HEK293 (cell line): ENCODE measurements around the gene PRMT5.

Source experiments
- AEBP2 ChIP-seq: fragments of 450-650 bp; formaldehyde crosslinking; IDR thresholded peaks from 2 replicates; pipeline ENCODE4 v1.5.1; 2016; ENCODE audit warnings: missing biosample characterization, missing genetic modification characterization, borderline replicate concordance
- INSM2 ChIP-seq: fragments of 450-650 bp; formaldehyde crosslinking; IDR thresholded peaks from 2 replicates; pipeline ENCODE4 v1.5.1; 2016; ENCODE audit warnings: missing biosample characterization, missing genetic modification characterization
- PRDM4 ChIP-seq: fragments of 450-650 bp; formaldehyde crosslinking; IDR thresholded peaks from 2 replicates; pipeline ENCODE4 v1.5.1; 2017; ENCODE audit warnings: missing biosample characterization, missing genetic modification characterization
- ZNF292 ChIP-seq: fragments of 450-650 bp; formaldehyde crosslinking; IDR thresholded peaks from 2 replicates; pipeline ENCODE4 v1.5.1; 2016; ENCODE audit warnings: low read depth, missing biosample characterization, missing genetic modification characterization, borderline replicate concordance
- ZNF561 ChIP-seq: fragments of 450-650 bp; IDR thresholded peaks from 2 replicates; pipeline ENCODE4 v1.5.1; 2018; ENCODE audit warnings: missing biosample characterization, missing genetic modification characterization, borderline replicate concordance
- ZNF785 ChIP-seq: fragments of 450-650 bp; formaldehyde crosslinking; IDR thresholded peaks from 2 replicates; pipeline ENCODE4 v1.5.1; 2016; ENCODE audit warnings: missing biosample characterization, missing genetic modification characterization
- TF ChIP-seq, protein P1 (sequence below): fragments of 450-650 bp; formaldehyde crosslinking; IDR thresholded peaks from 2 replicates; pipeline ENCODE4 v1.5.1; 2016; ENCODE audit warnings: missing biosample characterization, missing genetic modification characterization
- TF ChIP-seq, protein P2 (sequence below): fragments of 450-650 bp; formaldehyde crosslinking; IDR thresholded peaks from 2 replicates; pipeline ENCODE4 v1.5.1; 2016; ENCODE audit warnings: missing biosample characterization, missing genetic modification characterization, low read depth

DNA sequence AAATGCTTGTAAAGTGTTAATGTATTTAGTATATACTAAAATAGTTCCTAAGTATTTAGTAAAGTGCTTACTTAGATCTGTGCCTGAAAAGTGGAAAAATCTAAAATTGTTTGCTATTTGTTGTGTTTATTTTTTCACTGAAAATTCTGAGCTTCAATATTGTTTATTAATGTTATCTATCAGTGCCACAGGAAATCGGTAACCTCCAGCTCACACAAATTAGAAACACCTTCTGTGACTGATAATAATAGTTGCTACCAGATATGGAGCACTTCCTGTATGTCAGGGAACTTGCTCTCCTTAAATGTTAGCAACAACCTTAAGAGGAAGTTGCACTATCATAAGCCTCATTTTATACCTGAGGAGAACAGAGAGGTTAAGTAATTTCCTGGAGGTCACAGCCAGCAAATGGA lies 58.4 kb downstream of the PRMT5 start:
- TF ChIP-seq, protein P1, sequence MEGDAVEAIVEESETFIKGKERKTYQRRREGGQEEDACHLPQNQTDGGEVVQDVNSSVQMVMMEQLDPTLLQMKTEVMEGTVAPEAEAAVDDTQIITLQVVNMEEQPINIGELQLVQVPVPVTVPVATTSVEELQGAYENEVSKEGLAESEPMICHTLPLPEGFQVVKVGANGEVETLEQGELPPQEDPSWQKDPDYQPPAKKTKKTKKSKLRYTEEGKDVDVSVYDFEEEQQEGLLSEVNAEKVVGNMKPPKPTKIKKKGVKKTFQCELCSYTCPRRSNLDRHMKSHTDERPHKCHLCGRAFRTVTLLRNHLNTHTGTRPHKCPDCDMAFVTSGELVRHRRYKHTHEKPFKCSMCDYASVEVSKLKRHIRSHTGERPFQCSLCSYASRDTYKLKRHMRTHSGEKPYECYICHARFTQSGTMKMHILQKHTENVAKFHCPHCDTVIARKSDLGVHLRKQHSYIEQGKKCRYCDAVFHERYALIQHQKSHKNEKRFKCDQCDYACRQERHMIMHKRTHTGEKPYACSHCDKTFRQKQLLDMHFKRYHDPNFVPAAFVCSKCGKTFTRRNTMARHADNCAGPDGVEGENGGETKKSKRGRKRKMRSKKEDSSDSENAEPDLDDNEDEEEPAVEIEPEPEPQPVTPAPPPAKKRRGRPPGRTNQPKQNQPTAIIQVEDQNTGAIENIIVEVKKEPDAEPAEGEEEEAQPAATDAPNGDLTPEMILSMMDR = no peak
- no peak for TF ChIP-seq PRDM4 (tag by site-specific recombination)
- no peak for TF ChIP-seq ZNF292 (tag by site-specific recombination)
- TF ChIP-seq ZNF785 (tag by site-specific recombination) = no peak
- TF ChIP-seq, protein P2, sequence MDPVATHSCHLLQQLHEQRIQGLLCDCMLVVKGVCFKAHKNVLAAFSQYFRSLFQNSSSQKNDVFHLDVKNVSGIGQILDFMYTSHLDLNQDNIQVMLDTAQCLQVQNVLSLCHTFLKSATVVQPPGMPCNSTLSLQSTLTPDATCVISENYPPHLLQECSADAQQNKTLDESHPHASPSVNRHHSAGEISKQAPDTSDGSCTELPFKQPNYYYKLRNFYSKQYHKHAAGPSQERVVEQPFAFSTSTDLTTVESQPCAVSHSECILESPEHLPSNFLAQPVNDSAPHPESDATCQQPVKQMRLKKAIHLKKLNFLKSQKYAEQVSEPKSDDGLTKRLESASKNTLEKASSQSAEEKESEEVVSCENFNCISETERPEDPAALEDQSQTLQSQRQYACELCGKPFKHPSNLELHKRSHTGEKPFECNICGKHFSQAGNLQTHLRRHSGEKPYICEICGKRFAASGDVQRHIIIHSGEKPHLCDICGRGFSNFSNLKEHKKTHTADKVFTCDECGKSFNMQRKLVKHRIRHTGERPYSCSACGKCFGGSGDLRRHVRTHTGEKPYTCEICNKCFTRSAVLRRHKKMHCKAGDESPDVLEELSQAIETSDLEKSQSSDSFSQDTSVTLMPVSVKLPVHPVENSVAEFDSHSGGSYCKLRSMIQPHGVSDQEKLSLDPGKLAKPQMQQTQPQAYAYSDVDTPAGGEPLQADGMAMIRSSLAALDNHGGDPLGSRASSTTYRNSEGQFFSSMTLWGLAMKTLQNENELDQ (tag by site-specific recombination) = no peak
- TF ChIP-seq INSM2 = no peak
- no peak for TF ChIP-seq AEBP2 (tag by site-specific recombination)
- no peak for TF ChIP-seq ZNF561 (tag by site-specific recombination)
